ENCODE data around the gene DHX16. TPM values are rescaled to one million over a fixed set of nuclear protein-coding genes. Genes with fewer than 3 reads are reported as not detected.

Gene DHX16
- total RNA-seq, 1 experiment from 2014 or later, result 32.2 TPM

- H3K4me1 Mint-ChIP-seq, result peaks cover 21% of the 10 kb centered on the region
- POLR2A ChIA-PET, result no interaction called here
- no peaks in the 10 kb centered on the region for H3K27me3 Mint-ChIP-seq (ENCODE audit: low read depth)
- ATAC-seq (no peak), DNase-seq (ENCODE audit: low spot score) (no peak)
- TF ChIP-seq ZNF263 (CRISPR knock-in tag; IDR thresholded peaks at IDR 0.05; ENCODE audit: low read depth) (no peak), ZNF416 (CRISPR knock-in tag; IDR thresholded peaks at IDR 0.05) (no peak), TCF7 (CRISPR knock-in tag; IDR thresholded peaks at IDR 0.05; ENCODE audit: low read depth) (no peak)
- TF ChIP-seq, protein P1, sequence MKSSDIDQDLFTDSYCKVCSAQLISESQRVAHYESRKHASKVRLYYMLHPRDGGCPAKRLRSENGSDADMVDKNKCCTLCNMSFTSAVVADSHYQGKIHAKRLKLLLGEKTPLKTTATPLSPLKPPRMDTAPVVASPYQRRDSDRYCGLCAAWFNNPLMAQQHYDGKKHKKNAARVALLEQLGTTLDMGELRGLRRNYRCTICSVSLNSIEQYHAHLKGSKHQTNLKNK (CRISPR knock-in tag; IDR thresholded peaks at IDR 0.05), result no peak
- H3K36me3 Mint-ChIP-seq, result peaks cover 26% of the 10 kb centered on the region
- CTCF ChIA-PET, result interaction anchor here (0.9 to 1.9 kb wide), 2 partner anchors 36 to 87 kb away, joined by 4 to 7 read pairs; no protein-coding TSS in a partner anchor
- H3K4me3 Mint-ChIP-seq, result no peak overlapping the region
- H3K9me3 Mint-ChIP-seq, result no peaks in the 10 kb centered on the region
- no peak overlapping the region for H3K27ac Mint-ChIP-seq
Observed at GRCh38 chr6:30643656-30644055, 29.1 kb downstream of the DHX16 start.

DNA sequence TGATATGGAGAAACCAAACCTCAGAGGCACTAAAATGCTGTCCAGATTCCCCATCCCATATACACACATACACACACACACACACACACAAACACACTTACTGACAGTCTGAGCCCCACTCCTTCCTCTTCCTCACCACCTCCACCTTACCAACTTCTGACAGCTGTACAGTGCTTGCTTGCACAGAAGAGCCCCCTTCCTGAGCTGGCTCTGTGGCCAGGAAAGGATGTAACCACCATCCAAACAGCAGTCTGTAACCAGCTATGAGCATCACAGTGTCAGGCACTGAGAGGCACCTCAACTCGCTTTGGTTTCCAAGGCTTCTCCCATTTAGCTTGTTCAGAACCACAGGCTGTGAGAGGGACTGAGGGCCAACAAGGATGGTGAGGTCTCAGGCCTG, 31.8 kb downstream of the DHX16 start:
- H3K27ac Mint-ChIP-seq, result peak overlapping the region; percentile 27; the same call in 1 of the 2 replicates
- peaks cover 8% of the 10 kb centered on the region for H3K4me1 Mint-ChIP-seq
- H3K36me3 Mint-ChIP-seq, result peaks cover 28% of the 10 kb centered on the region
- no peak for TF ChIP-seq PRDM15 (CRISPR knock-in tag; IDR thresholded peaks at IDR 0.05)
- no peak for TF ChIP-seq FOXP4 (CRISPR knock-in tag; IDR thresholded peaks at IDR 0.05)
- TF ChIP-seq, protein P2, sequence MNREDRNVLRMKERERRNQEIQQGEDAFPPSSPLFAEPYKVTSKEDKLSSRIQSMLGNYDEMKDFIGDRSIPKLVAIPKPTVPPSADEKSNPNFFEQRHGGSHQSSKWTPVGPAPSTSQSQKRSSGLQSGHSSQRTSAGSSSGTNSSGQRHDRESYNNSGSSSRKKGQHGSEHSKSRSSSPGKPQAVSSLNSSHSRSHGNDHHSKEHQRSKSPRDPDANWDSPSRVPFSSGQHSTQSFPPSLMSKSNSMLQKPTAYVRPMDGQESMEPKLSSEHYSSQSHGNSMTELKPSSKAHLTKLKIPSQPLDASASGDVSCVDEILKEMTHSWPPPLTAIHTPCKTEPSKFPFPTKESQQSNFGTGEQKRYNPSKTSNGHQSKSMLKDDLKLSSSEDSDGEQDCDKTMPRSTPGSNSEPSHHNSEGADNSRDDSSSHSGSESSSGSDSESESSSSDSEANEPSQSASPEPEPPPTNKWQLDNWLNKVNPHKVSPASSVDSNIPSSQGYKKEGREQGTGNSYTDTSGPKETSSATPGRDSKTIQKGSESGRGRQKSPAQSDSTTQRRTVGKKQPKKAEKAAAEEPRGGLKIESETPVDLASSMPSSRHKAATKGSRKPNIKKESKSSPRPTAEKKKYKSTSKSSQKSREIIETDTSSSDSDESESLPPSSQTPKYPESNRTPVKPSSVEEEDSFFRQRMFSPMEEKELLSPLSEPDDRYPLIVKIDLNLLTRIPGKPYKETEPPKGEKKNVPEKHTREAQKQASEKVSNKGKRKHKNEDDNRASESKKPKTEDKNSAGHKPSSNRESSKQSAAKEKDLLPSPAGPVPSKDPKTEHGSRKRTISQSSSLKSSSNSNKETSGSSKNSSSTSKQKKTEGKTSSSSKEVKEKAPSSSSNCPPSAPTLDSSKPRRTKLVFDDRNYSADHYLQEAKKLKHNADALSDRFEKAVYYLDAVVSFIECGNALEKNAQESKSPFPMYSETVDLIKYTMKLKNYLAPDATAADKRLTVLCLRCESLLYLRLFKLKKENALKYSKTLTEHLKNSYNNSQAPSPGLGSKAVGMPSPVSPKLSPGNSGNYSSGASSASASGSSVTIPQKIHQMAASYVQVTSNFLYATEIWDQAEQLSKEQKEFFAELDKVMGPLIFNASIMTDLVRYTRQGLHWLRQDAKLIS (CRISPR knock-in tag; IDR thresholded peaks at IDR 0.05; ENCODE audit: borderline replicate concordance), result no peak
- no peak for TF ChIP-seq ZNF423 (CRISPR knock-in tag; IDR thresholded peaks at IDR 0.05)
- H3K27me3 Mint-ChIP-seq (ENCODE audit: low read depth), result no peaks in the 10 kb centered on the region
- H3K9me3 Mint-ChIP-seq, result no peaks in the 10 kb centered on the region
- no peak for ATAC-seq
- no peak for DNase-seq (ENCODE audit: low spot score)
- no peak overlapping the region for H3K4me3 Mint-ChIP-seq
- ChIA-PET POLR2A (no interaction called here), CTCF (interaction anchor here (1.5 kb wide), 1 partner anchor 38 kb away, joined by 4 read pairs; no protein-coding TSS in a partner anchor)

DNA sequence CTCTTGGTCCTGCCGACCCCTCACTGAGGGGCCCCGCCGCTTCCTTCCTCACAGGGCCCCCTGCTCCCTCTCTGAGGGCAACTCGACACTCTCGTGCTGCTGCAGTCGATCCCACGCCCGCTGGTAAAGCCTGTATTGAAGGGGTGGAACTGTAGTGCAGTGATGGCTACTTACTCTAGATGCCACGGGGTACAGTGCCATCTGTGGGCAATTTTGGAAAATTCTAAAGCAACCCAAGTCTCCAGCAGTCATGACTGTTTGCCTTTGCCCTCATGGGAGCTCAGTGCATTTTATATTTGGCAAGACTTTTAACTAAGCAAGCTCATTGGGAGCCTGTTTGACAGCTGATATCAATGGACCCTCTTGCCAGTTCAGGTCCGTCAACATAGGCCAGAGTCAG, 32.3 kb downstream of the DHX16 start:
- Mint-ChIP-seq H3K9me3 (no peaks in the 10 kb centered on the region), H3K27me3 (ENCODE audit: low read depth) (no peaks in the 10 kb centered on the region), H3K36me3 (peaks cover 30% of the 10 kb centered on the region), H3K4me1 (peaks cover 2% of the 10 kb centered on the region), H3K4me3 (no peak overlapping the region), H3K27ac (no peak overlapping the region)
- DNase-seq (ENCODE audit: low spot score) (no peak), ATAC-seq (no peak)
- TF ChIP-seq ZNF396 (CRISPR knock-in tag; IDR thresholded peaks at IDR 0.05; ENCODE audit: borderline replicate concordance) (no peak), CREB1 (CRISPR knock-in tag; IDR thresholded peaks at IDR 0.05) (no peak), TEAD1 (CRISPR knock-in tag; IDR thresholded peaks at IDR 0.05) (no peak), ZNF219 (CRISPR knock-in tag; IDR thresholded peaks at IDR 0.05; ENCODE audit: borderline replicate concordance) (no peak)
- TF ChIP-seq, protein P3, sequence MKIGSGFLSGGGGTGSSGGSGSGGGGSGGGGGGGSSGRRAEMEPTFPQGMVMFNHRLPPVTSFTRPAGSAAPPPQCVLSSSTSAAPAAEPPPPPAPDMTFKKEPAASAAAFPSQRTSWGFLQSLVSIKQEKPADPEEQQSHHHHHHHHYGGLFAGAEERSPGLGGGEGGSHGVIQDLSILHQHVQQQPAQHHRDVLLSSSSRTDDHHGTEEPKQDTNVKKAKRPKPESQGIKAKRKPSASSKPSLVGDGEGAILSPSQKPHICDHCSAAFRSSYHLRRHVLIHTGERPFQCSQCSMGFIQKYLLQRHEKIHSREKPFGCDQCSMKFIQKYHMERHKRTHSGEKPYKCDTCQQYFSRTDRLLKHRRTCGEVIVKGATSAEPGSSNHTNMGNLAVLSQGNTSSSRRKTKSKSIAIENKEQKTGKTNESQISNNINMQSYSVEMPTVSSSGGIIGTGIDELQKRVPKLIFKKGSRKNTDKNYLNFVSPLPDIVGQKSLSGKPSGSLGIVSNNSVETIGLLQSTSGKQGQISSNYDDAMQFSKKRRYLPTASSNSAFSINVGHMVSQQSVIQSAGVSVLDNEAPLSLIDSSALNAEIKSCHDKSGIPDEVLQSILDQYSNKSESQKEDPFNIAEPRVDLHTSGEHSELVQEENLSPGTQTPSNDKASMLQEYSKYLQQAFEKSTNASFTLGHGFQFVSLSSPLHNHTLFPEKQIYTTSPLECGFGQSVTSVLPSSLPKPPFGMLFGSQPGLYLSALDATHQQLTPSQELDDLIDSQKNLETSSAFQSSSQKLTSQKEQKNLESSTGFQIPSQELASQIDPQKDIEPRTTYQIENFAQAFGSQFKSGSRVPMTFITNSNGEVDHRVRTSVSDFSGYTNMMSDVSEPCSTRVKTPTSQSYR (CRISPR knock-in tag; IDR thresholded peaks at IDR 0.05), result no peak
- POLR2A ChIA-PET, result no interaction called here
- CTCF ChIA-PET, result interaction anchor here (1.5 kb wide), 1 partner anchor 39 kb away, joined by 4 read pairs; no protein-coding TSS in a partner anchor
